PFSK-1 (cell line): Measurements from ENCODE around the gene POLR1A.

Experiments
- FOXP2 ChIP-seq: optimal IDR thresholded peaks from 2 replicates; pipeline ENCODE3; 2011; ENCODE audit warnings: borderline replicate concordance, control low read depth, inconsistent platforms; ENCODE audit not compliant: insufficient read depth; ENCODE audit errors: extremely low read length, extremely low read depth
- POLR2AphosphoS5 ChIP-seq: IDR thresholded peaks from 2 replicates; pipeline ENCODE4 v1.6.1; 2012; ENCODE audit warnings: low read depth, mild to moderate bottlenecking, control low read depth, low read length, moderate library complexity
- REST ChIP-seq, 2 experiments: IDR thresholded peaks; 2 replicates each; pipeline versions ENCODE4 v1.6.1 to v1.8.0; 2011 to 2012; ENCODE audit warnings: low read depth in 2 of 2, low read length in 2 of 2, control low read depth in 1 of 2, inconsistent platforms in 1 of 2, mild to moderate bottlenecking in 1 of 2, moderate library complexity in 1 of 2; ENCODE audit not compliant: insufficient read depth in 1 of 2
- SIN3A ChIP-seq: IDR thresholded peaks from 2 replicates; pipeline ENCODE4 v1.6.1; 2012; ENCODE audit warnings: mild to moderate bottlenecking, low read length, moderate library complexity, borderline replicate concordance; ENCODE audit not compliant: insufficient read depth
- TAF1 ChIP-seq: IDR thresholded peaks from 2 replicates; pipeline ENCODE4 v1.6.1; 2012; ENCODE audit warnings: low read length, control low read depth, borderline replicate concordance; ENCODE audit not compliant: insufficient read depth

Gene POLR1A

GRCh38 chr2:86048383-86048701 is 57.3 kb downstream of the POLR1A start:
- no peak for TF ChIP-seq POLR2AphosphoS5
- no peak for TF ChIP-seq SIN3A
- no peak for TF ChIP-seq FOXP2
- TF ChIP-seq REST (IDR thresholded peaks at IDR 0.05; ENCODE audit: insufficient read depth in 1 of 2, low read depth in 2 of 2, low read length in 2 of 2) = no peak
- no peak for TF ChIP-seq TAF1

- TF ChIP-seq POLR2AphosphoS5 = no peak
- no peak for TF ChIP-seq TAF1
- no peak for TF ChIP-seq REST (IDR thresholded peaks at IDR 0.05; ENCODE audit: insufficient read depth in 1 of 2, low read depth in 2 of 2, low read length in 2 of 2)
- TF ChIP-seq SIN3A = no peak
- TF ChIP-seq FOXP2 = no peak
Observed at GRCh38 chr2:86047575-86048382, 57.9 kb downstream of the POLR1A start.

- TF ChIP-seq POLR2AphosphoS5 (no peak), TAF1 (no peak), REST (IDR thresholded peaks at IDR 0.05; ENCODE audit: insufficient read depth in 1 of 2, low read depth in 2 of 2, low read length in 2 of 2) (no peak), SIN3A (no peak), FOXP2 (no peak)
Observed at GRCh38 chr2:86045541-86045940, 60.1 kb downstream of the POLR1A start.

GRCh38 chr2:86044614-86045013 is 61.1 kb downstream of the POLR1A start:
- no peak for TF ChIP-seq REST (IDR thresholded peaks at IDR 0.05; ENCODE audit: insufficient read depth in 1 of 2, low read depth in 2 of 2, low read length in 2 of 2)
- no peak for TF ChIP-seq SIN3A
- TF ChIP-seq TAF1 = no peak
- TF ChIP-seq FOXP2 = no peak
- TF ChIP-seq POLR2AphosphoS5 = no peak
